ENCODE results near the gene NPW. TPM values are rescaled to one million over a fixed set of nuclear protein-coding genes. Genes with fewer than 3 reads are reported as not detected.
"Not testable (repeated sequence)": the region's sequence is repeated elsewhere in the genome, so short reads cannot be mapped to it uniquely, and the experiment has no call there.

NPW gene
- total RNA-seq, 1 donor from 2014 or later: 0.10 TPM

GRCh38 chr16:2023092-2024031, 3.8 kb downstream of the NPW start:
- peak; percentile 59 for DNase-seq (ENCODE audit: low read depth)

GRCh38 chr16:2024032-2024420, 4.4 kb downstream of the NPW start:
- DNase-seq (ENCODE audit: low read depth): no peak

- DNase-seq (ENCODE audit: low read depth): no peak
Measured at GRCh38 chr16:2025251-2025650, 5.7 kb downstream of the NPW start.

- DNase-seq (ENCODE audit: low read depth): no peak
Measured at GRCh38 chr16:2025878-2026460, 6.4 kb downstream of the NPW start.

- DNase-seq (ENCODE audit: low read depth): no peak
Measured at GRCh38 chr16:2026461-2027023, 7.0 kb downstream of the NPW start, which contains the start of gene NHERF2. NHERF2 (plus strand) TSS chr16:2026902; CDS start chr16:2027006, 104 bp downstream.

GRCh38 chr16:2027024-2028010, 7.7 kb downstream of the NPW start:
- no peak for DNase-seq (ENCODE audit: low read depth)

GRCh38 chr16:2028146-2028545, 8.6 kb downstream of the NPW start:
- no peak for DNase-seq (ENCODE audit: low read depth)

GRCh38 chr16:2028620-2029220, 9.1 kb downstream of the NPW start:
- DNase-seq (ENCODE audit: low read depth): no peak

- DNase-seq (ENCODE audit: low read depth): no peak
Measured at GRCh38 chr16:2029350-2029749, 9.8 kb downstream of the NPW start.

- DNase-seq (ENCODE audit: low read depth): no peak
Measured at GRCh38 chr16:2030036-2030435, 10.5 kb downstream of the NPW start.

- no peak for DNase-seq (ENCODE audit: low read depth)
Measured at GRCh38 chr16:2031081-2031577, 11.5 kb downstream of the NPW start.

- no peak for DNase-seq (ENCODE audit: low read depth)
Measured at GRCh38 chr16:2032285-2033056, 12.9 kb downstream of the NPW start.

GRCh38 chr16:2033057-2033908, 13.7 kb downstream of the NPW start:
- DNase-seq (ENCODE audit: low read depth): no peak

GRCh38 chr16:2033909-2034695, 14.5 kb downstream of the NPW start:
- not testable (repeated sequence) for DNase-seq (ENCODE audit: low read depth)

GRCh38 chr16:2034696-2035430, 15.3 kb downstream of the NPW start:
- no peak for DNase-seq (ENCODE audit: low read depth)

GRCh38 chr16:2035431-2036199, 16.0 kb downstream of the NPW start:
- DNase-seq (ENCODE audit: low read depth): no peak

Data from renal cortical epithelial cell (primary cell).